ENCODE measurements around the gene PKLR. TPM values are rescaled to one million over a fixed set of nuclear protein-coding genes. Genes with fewer than 3 reads are reported as not detected.

Gene PKLR
- polyA plus RNA-seq, 3 donors, result 8.6 to 11.8 (median 9.1) TPM

Other genes with a start within 250 kb of the PKLR start
- gene EFNA4, start 237.7 kb downstream of the PKLR start, polyA plus RNA-seq (ENCODE audit: insufficient read length in 3 of 3), result 10 to 100 TPM; 22.1 to 23.7 (median 23.0) TPM
- 1 to 10 TPM; 6.3 to 8.8 (median 8.4) TPM for gene EFNA3, start 222.6 kb downstream of the PKLR start, polyA plus RNA-seq (ENCODE audit: insufficient read length in 3 of 3)
- 10 to 100 TPM; 66.7 to 79.3 (median 73.3) TPM for gene EFNA1, start 173.6 kb downstream of the PKLR start, polyA plus RNA-seq (ENCODE audit: insufficient read length in 3 of 3)
- 10 to 100 TPM; 45.3 to 61.3 (median 51.2) TPM for gene SLC50A1, start 165.6 kb downstream of the PKLR start, polyA plus RNA-seq (ENCODE audit: insufficient read length in 3 of 3)
- 10 to 100 TPM; 38.6 to 55.8 (median 50.3) TPM for gene DPM3, start 160.9 kb downstream of the PKLR start, polyA plus RNA-seq (ENCODE audit: insufficient read length in 3 of 3)
- 100 to 1,000 TPM; 120 to 146 (median 127) TPM for gene KRTCAP2, start 128.1 kb downstream of the PKLR start, polyA plus RNA-seq (ENCODE audit: insufficient read length in 3 of 3)
- gene TRIM46, start 127.6 kb downstream of the PKLR start, polyA plus RNA-seq (ENCODE audit: insufficient read length in 3 of 3), result 1 to 10 TPM; 3.8 to 5.8 (median 5.8) TPM
- gene THBS3, start 93.5 kb downstream of the PKLR start, polyA plus RNA-seq (ENCODE audit: insufficient read length in 3 of 3), result 10 to 100 TPM; 32.3 to 50.0 (median 43.0) TPM
- gene MTX1, start 92.7 kb downstream of the PKLR start, polyA plus RNA-seq (ENCODE audit: insufficient read length in 3 of 3), result 10 to 100 TPM; 43.4 to 50.1 (median 48.6) TPM
- gene ENTREP3, start 46.0 kb downstream of the PKLR start, polyA plus RNA-seq (ENCODE audit: insufficient read length in 3 of 3), result 10 to 100 TPM; 26.6 to 33.0 (median 31.9) TPM
- gene SCAMP3, start 39.1 kb downstream of the PKLR start, polyA plus RNA-seq (ENCODE audit: insufficient read length in 3 of 3), result 10 to 100 TPM; 66.7 to 68.5 (median 67.2) TPM
- gene CLK2, start 27.9 kb downstream of the PKLR start, polyA plus RNA-seq (ENCODE audit: insufficient read length in 3 of 3), result 10 to 100 TPM; 79.4 to 90.5 (median 89.7) TPM
- gene HCN3, start 24.0 kb downstream of the PKLR start, polyA plus RNA-seq (ENCODE audit: insufficient read length in 3 of 3), result 10 to 100 TPM; 11.6 to 13.7 (median 12.2) TPM
- gene FDPS, start 7.4 kb upstream of the PKLR start, polyA plus RNA-seq (ENCODE audit: insufficient read length in 3 of 3), result 100 to 1,000 TPM; 183 to 207 (median 202) TPM
- gene RUSC1, start 19.5 kb upstream of the PKLR start, polyA plus RNA-seq (ENCODE audit: insufficient read length in 3 of 3), result 10 to 100 TPM; 35.9 to 41.7 (median 41.0) TPM

All from renal pelvis (tissue), 3 donors.